H9 (cell line): ENCODE results near the gene IGSF1. TPM values are rescaled to one million over a fixed set of nuclear protein-coding genes. Genes with fewer than 3 reads are reported as not detected.

Experiments
- DNase-seq: peaks from one replicate; pipeline ENCODE4 v3.0.0-alpha.2; 2017
- H2AFZ ChIP-seq: one replicate; pipeline ENCODE4 v1.6.1; 2013; ENCODE audit warnings: mild to moderate bottlenecking, low read length, control low read depth, moderate library complexity
- H2AK5ac ChIP-seq: 2 replicates; pipeline ENCODE4 v1.6.1; 2013; ENCODE audit warnings: low read length, control low read depth, mixed read lengths; ENCODE audit not compliant: insufficient read length
- H2BK120ac ChIP-seq: one replicate; pipeline ENCODE4 v1.6.1; 2013; ENCODE audit warnings: low read depth, mild to moderate bottlenecking, low read length, control low read depth, inconsistent platforms; ENCODE audit not compliant: poor library complexity, severe bottlenecking
- H2BK12ac ChIP-seq: 2 replicates; pipeline ENCODE4 v1.6.1; 2013; ENCODE audit warnings: low read length, control low read depth, mixed read lengths, low read depth; ENCODE audit not compliant: insufficient read length
- H2BK15ac ChIP-seq: 2 replicates; pipeline ENCODE4 v1.6.1; 2013; ENCODE audit warnings: low read depth, low read length, control low read depth
- H2BK20ac ChIP-seq: one replicate; pipeline ENCODE4 v1.6.1; 2013; ENCODE audit warnings: low read depth, mild to moderate bottlenecking, low read length, control low read depth, inconsistent platforms; ENCODE audit not compliant: poor library complexity, severe bottlenecking
- H2BK5ac ChIP-seq: 2 replicates; pipeline ENCODE4 v1.6.1; 2013; ENCODE audit warnings: low read length, control low read depth, mixed read lengths; ENCODE audit not compliant: insufficient read length
- H3K14ac ChIP-seq: 2 replicates; pipeline ENCODE4 v1.6.1; 2013; ENCODE audit warnings: low read length, control low read depth; ENCODE audit not compliant: insufficient read depth
- H3K18ac ChIP-seq: 2 replicates; pipeline ENCODE4 v1.6.1; 2013; ENCODE audit warnings: low read depth, mild to moderate bottlenecking, mixed read lengths, low read length, control low read depth; ENCODE audit not compliant: insufficient read length
- H3K23ac ChIP-seq: 2 replicates; pipeline ENCODE4 v1.6.1; 2013; ENCODE audit warnings: low read length, control low read depth, mixed read lengths, low read depth; ENCODE audit not compliant: insufficient read length
- H3K23me2 ChIP-seq: 2 replicates; pipeline ENCODE4 v1.6.1; 2013; ENCODE audit warnings: low read depth, mild to moderate bottlenecking, mixed read lengths, low read length, control low read depth; ENCODE audit not compliant: insufficient read length, poor library complexity, severe bottlenecking
- H3K27ac ChIP-seq: 2 replicates; pipeline ENCODE4 v1.5.1; 2013; ENCODE audit warnings: low read length, control low read depth, mixed read lengths, low read depth; ENCODE audit not compliant: insufficient read length
- H3K27me3 ChIP-seq: 2 replicates; pipeline ENCODE4 v1.6.1; 2013; ENCODE audit warnings: low read length, control low read depth, inconsistent platforms; ENCODE audit not compliant: insufficient read depth
- H3K4ac ChIP-seq: 2 replicates; pipeline ENCODE4 v1.6.1; 2013; ENCODE audit warnings: low read depth, mild to moderate bottlenecking, control low read depth, inconsistent platforms, low read length, moderate library complexity
- H3K4me1 ChIP-seq: 2 replicates; pipeline ENCODE4 v1.6.1; 2013; ENCODE audit warnings: low read length, control low read depth, inconsistent platforms; ENCODE audit not compliant: insufficient read depth
- H3K4me2 ChIP-seq: 2 replicates; pipeline ENCODE4 v1.6.1; 2013; ENCODE audit warnings: low read length, control low read depth, mixed read lengths; ENCODE audit not compliant: insufficient read length, insufficient read depth
- H3K56ac ChIP-seq: 2 replicates; pipeline ENCODE4 v1.6.1; 2013; ENCODE audit warnings: low read depth, mild to moderate bottlenecking, mixed read lengths, low read length, control low read depth; ENCODE audit not compliant: insufficient read length
- H3K79me1 ChIP-seq: 2 replicates; pipeline ENCODE4 v1.6.1; 2013; ENCODE audit warnings: low read depth, mild to moderate bottlenecking, moderate library complexity, low read length, control low read depth, inconsistent platforms; ENCODE audit not compliant: insufficient read depth, poor library complexity, severe bottlenecking
- H3K79me2 ChIP-seq: 2 replicates; pipeline ENCODE4 v1.6.1; 2013; ENCODE audit warnings: low read length, control low read depth, inconsistent platforms; ENCODE audit not compliant: insufficient read depth
- H3K9ac ChIP-seq: 2 replicates; pipeline ENCODE4 v1.6.1; 2013; ENCODE audit warnings: low read length, control low read depth, mixed read lengths; ENCODE audit not compliant: insufficient read length; ENCODE audit errors: extremely low read depth
- H3K9me3 ChIP-seq: one replicate; pipeline ENCODE4 v1.6.1; 2013; ENCODE audit warnings: low read depth, low read length, inconsistent platforms; ENCODE audit not compliant: control insufficient read depth
- H3T11ph ChIP-seq: one replicate; pipeline ENCODE4 v1.6.1; 2013; ENCODE audit warnings: mild to moderate bottlenecking, low read length, control low read depth, inconsistent platforms
- H4K20me1 ChIP-seq: one replicate; pipeline ENCODE4 v1.6.1; 2013; ENCODE audit not compliant: control insufficient read depth, insufficient read length, insufficient read depth
- H4K5ac ChIP-seq: 2 replicates; pipeline ENCODE4 v1.6.1; 2013; ENCODE audit warnings: low read depth, mild to moderate bottlenecking, mixed read lengths, low read length, control low read depth; ENCODE audit not compliant: insufficient read length
- H4K8ac ChIP-seq: replicated peaks from 2 replicates; pipeline ENCODE4 v1.6.1; 2013; ENCODE audit warnings: low read length, control low read depth, mixed read lengths, low read depth; ENCODE audit not compliant: insufficient read length
- H4K91ac ChIP-seq: 2 replicates; pipeline ENCODE4 v1.6.1; 2013; ENCODE audit warnings: low read depth, mild to moderate bottlenecking, moderate library complexity, mixed read lengths, low read length, control low read depth; ENCODE audit not compliant: insufficient read length
- H3K27ac Mint-ChIP-seq, 3 experiments: 2 replicates in 2 of 3; 3 replicates in 1 of 3; pipeline ENCODE4 v1.8.0; 2020 to 2021; ENCODE audit warnings: mixed read lengths in 3 of 3, mild to moderate bottlenecking in 1 of 3, moderate library complexity in 1 of 3
- H3K27me3 Mint-ChIP-seq: 2 replicates; pipeline ENCODE4 v1.8.0; 2021; ENCODE audit warnings: low read depth, mild to moderate bottlenecking, moderate library complexity, mixed read lengths
- H3K36me3 Mint-ChIP-seq, 3 experiments: 2 replicates in 2 of 3; 3 replicates in 1 of 3; pipeline ENCODE4 v1.8.0; 2020 to 2021; ENCODE audit warnings: low read depth in 3 of 3, mixed read lengths in 3 of 3; ENCODE audit not compliant: insufficient read depth in 1 of 3
- H3K4me1 Mint-ChIP-seq, 2 experiments: 2 replicates each; pipeline ENCODE4 v1.8.0; 2020; ENCODE audit warnings: mixed read lengths in 2 of 2
- H3K4me3 Mint-ChIP-seq, 2 experiments: 2 replicates in 1 of 2; 3 replicates in 1 of 2; pipeline ENCODE4 v1.8.0; 2020 to 2021; ENCODE audit warnings: mild to moderate bottlenecking in 2 of 2, mixed read lengths in 2 of 2, moderate library complexity in 1 of 2
- H3K9me3 Mint-ChIP-seq, 2 experiments: 2 replicates in 1 of 2; 3 replicates in 1 of 2; pipeline ENCODE4 v1.8.0; 2020; ENCODE audit warnings: mild to moderate bottlenecking in 2 of 2, mixed read lengths in 2 of 2, moderate library complexity in 1 of 2
- CTCF ChIP-seq: fragments of 200-600 bp; sonication (generic); conservative IDR thresholded peaks from 3 replicates; pipeline ENCODE4 v1.8.0; 2021; ENCODE audit warnings: antibody characterized with exemption, mild to moderate bottlenecking
- WGBS: extraction: QIAGEN DNeasy Blood & Tissue Kit; methylation state at CpG from one replicate; pipeline ENCODE4 v1.1.7; 2013; ENCODE audit warnings: missing lambda C conversion rate, low lambda C conversion rate, mixed read lengths; ENCODE audit not compliant: insufficient read length; ENCODE audit errors: extremely low coverage; 5-methylcytosine and 5-hydroxymethylcytosine counted together
- total RNA-seq: library from RNA; stranded (reverse); gene quantifications from 2 replicates; pipeline ENCODE4 v1.2.1, GENCODE V29; 2021

The IGSF1 gene
- total RNA-seq, 1 experiment from 2014 or later, result 12.5 TPM

GRCh38 chrX:131317326-131317725 is 28.2 kb upstream of the IGSF1 start:
- Histone ChIP-seq H3K4me1 (no peaks in the 10 kb centered on the region), H3K14ac (no peak overlapping the region), H4K91ac (no peak overlapping the region), H3K23me2 (no peaks in the 10 kb centered on the region), H3K4ac (no peak overlapping the region), H3K9me3 (no peaks in the 10 kb centered on the region), H2BK12ac (no peak overlapping the region), H3K4me2 (no peak overlapping the region), H3T11ph (no peak overlapping the region), H3K79me2 (no peaks in the 10 kb centered on the region), H3K9ac (no peak overlapping the region), H2BK15ac (no peak overlapping the region), H2AFZ (no peak overlapping the region), H3K23ac (no peak overlapping the region), H2BK120ac (no peak overlapping the region), H3K56ac (no peak overlapping the region), H3K27ac (no peak overlapping the region), H4K8ac (no peak overlapping the region), H3K79me1 (no peaks in the 10 kb centered on the region), H4K20me1 (no peaks in the 10 kb centered on the region), H3K27me3 (no peaks in the 10 kb centered on the region), H2BK5ac (no peak overlapping the region), H2BK20ac (no peak overlapping the region), H4K5ac (no peak overlapping the region), H3K18ac (no peak overlapping the region), H2AK5ac (no peak overlapping the region)
- H3K4me1 Mint-ChIP-seq, result peaks cover 7 to 8% of the 10 kb centered on the region in 2 experiments; a peak in 3 of 4 replicates
- H3K27ac Mint-ChIP-seq, result peak overlapping the region in 1 of 3 experiments; percentile 49; a peak in 1 of 7 replicates
- TF ChIP-seq CTCF, result no peak
- no peaks in the 10 kb centered on the region for H3K36me3 Mint-ChIP-seq
- no peaks in the 10 kb centered on the region for H3K27me3 Mint-ChIP-seq
- H3K4me3 Mint-ChIP-seq, result no peak overlapping the region; a peak in 1 of 5 replicates
- H3K9me3 Mint-ChIP-seq, result no peaks in the 10 kb centered on the region
- no CpG with 5 or more reads among the region's 4 CpGs for WGBS
- no peak for DNase-seq
